Liver (tissue), 2 donors: Measurements from ENCODE around the gene FBXO3.

ENCODE experiments used
- RAD21 ChIP-seq, 2 donors: IDR thresholded peaks; 2 replicates each; pipeline ENCODE4 v1.6.1; 2016; ENCODE audit warnings: antibody characterized with exemption in 2 of 2, mild to moderate bottlenecking in 2 of 2
- TF ChIP-seq, protein P1 (sequence below): IDR thresholded peaks from 2 replicates; pipeline ENCODE4 v1.6.1; 2016; ENCODE audit warnings: antibody characterized with exemption
- donor health status: healthy.

DNA sequence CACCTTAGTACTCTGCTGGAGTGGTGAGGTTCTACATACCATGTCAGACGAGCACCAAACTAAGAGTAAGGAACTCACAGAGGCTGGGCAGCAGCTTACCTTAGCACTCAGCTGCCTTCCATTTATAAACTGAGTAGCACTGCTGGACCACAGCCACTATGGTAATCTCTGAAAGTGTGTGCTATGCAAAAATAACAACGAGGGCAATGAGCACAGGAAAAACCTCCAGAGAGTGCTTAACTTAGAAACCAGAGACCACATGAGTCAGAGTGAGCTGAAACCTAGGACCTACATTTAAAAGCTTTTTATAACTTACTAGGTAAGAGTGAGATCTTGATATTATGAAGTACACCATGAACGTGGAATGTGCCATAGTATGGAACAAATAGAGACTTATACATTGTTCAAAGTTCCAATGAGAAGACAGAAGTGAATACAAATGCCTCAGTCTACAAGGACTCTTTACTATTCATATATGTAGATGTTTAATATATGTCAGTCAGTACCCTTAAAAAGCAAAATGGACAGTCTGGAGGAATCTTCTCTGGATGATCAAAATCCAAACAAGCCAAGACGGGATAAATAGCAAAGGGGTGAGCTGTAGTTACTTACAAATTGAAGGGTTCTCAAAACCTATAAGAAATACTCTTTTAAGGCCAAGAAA lies 20.9 kb downstream of the FBXO3 start:
- TF ChIP-seq, protein P1, sequence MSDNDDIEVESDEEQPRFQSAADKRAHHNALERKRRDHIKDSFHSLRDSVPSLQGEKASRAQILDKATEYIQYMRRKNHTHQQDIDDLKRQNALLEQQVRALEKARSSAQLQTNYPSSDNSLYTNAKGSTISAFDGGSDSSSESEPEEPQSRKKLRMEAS = no peak
- no peak for TF ChIP-seq RAD21 (IDR thresholded peaks at IDR 0.05)
